ENCODE results near the gene WRNIP1.

The WRNIP1 gene

GRCh38 chr6:2819115-2819514, 53.9 kb downstream of the WRNIP1 start:
- DNase-seq (ENCODE audit: low spot score) = no peak
- TF ChIP-seq CTCF (IDR thresholded peaks at IDR 0.05; ENCODE audit: extremely low read depth, insufficient read depth, missing control alignments) = no peak
- in situ Hi-C loops (cut with MboI; ENCODE audit: low pct_unique_long_range_greater_than_20kb, low sequenced_read_pairs, unreplicated experiment) = no loop called here

- no peak for TF ChIP-seq CTCF (IDR thresholded peaks at IDR 0.05; ENCODE audit: extremely low read depth, insufficient read depth, missing control alignments)
- in situ Hi-C loops (cut with MboI; ENCODE audit: low pct_unique_long_range_greater_than_20kb, low sequenced_read_pairs, unreplicated experiment) = no loop called here
- DNase-seq (ENCODE audit: low spot score) = no peak
Observed at GRCh38 chr6:2819978-2820377, 54.8 kb downstream of the WRNIP1 start.

GRCh38 chr6:2820415-2820814, 55.2 kb downstream of the WRNIP1 start:
- in situ Hi-C loops (cut with MboI; ENCODE audit: low pct_unique_long_range_greater_than_20kb, low sequenced_read_pairs, unreplicated experiment) = no loop called here
- no peak for DNase-seq (ENCODE audit: low spot score)
- TF ChIP-seq CTCF (IDR thresholded peaks at IDR 0.05; ENCODE audit: extremely low read depth, insufficient read depth, missing control alignments) = no peak

- DNase-seq (ENCODE audit: low spot score) = no peak
- in situ Hi-C loops (cut with MboI; ENCODE audit: low pct_unique_long_range_greater_than_20kb, low sequenced_read_pairs, unreplicated experiment) = no loop called here
- TF ChIP-seq CTCF (IDR thresholded peaks at IDR 0.05; ENCODE audit: extremely low read depth, insufficient read depth, missing control alignments) = no peak
Observed at GRCh38 chr6:2821554-2821953, 56.4 kb downstream of the WRNIP1 start.

DNA sequence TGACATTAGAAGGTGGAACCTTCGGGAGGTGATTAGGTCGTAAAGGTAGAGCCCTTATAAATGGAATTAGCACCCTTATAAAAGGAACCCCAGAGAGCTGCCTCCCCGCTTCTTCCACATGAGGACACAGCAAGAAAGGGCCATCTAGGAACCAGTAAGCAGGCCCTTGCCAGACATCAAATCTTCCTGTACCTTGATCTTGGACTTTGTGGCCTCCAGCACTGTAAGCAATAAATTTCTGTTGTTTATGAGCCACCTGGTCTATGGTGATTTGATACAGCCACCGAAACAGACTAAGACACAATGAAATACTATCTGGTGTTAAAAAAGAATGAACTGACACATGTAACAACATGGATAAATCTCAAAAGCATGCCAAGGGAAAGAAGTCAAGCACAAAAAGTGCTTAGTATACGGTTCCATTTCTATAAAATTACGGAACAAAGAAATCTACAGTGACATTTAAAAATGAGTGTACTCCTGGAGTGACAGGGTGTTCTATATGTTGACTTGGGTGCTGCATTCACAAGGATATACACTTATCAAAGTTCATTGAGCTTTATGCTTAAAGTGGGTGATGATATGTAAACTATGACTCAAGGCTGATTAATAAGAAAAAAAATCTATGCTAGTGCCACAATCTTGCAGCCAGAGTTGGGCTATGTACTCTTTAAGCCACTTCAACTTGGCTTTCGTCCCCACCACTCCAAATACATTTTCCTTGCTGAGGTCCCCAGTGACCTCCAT, 58.1 kb downstream of the WRNIP1 start:
- DNase-seq (ENCODE audit: low spot score) = no peak
- no peak for TF ChIP-seq CTCF (IDR thresholded peaks at IDR 0.05; ENCODE audit: extremely low read depth, insufficient read depth, missing control alignments)
- in situ Hi-C loops (cut with MboI; ENCODE audit: low pct_unique_long_range_greater_than_20kb, low sequenced_read_pairs, unreplicated experiment) = no loop called here

DNA sequence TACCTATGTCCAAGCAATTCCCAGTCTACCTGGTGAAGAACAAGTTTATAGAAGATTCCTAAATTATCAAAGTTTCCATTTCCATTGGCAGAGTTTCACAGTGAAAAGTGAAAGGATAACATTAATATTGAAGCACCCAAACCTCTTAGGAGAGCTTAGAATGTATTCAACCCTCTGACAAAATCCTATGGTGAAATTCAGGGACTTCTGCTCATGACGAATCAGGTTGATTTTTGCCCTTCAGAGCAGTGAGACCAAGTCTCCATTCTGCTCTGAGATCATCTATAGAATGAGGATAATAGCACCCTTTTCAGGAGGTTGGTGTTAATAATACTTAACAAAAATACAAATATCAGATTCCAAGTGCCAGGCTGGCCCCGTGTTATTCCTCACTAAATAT, 60.9 kb downstream of the WRNIP1 start:
- TF ChIP-seq CTCF (IDR thresholded peaks at IDR 0.05; ENCODE audit: extremely low read depth, insufficient read depth, missing control alignments) = no peak
- in situ Hi-C loops (cut with MboI; ENCODE audit: low pct_unique_long_range_greater_than_20kb, low sequenced_read_pairs, unreplicated experiment) = no loop called here
- DNase-seq (ENCODE audit: low spot score) = no peak
